B cell (primary cell): ENCODE data around the gene KRT82. TPM values are rescaled to one million over a fixed set of nuclear protein-coding genes. Genes with fewer than 3 reads are reported as not detected.

Experiments used
- ATAC-seq: fragments of 200-7000 bp; cut with Tn5 transposase; one replicate; pipeline ENCODE4 v1.10.0; 2021; ENCODE audit warnings: low read depth, mild to moderate bottlenecking, moderate number of reproducible peaks, moderate library complexity
- CTCF ChIA-PET: fragments of 350-600 bp; sonication (Branson Sonifier 250); formaldehyde crosslinking; loops from one replicate; lab custom pipeline; 2021; ENCODE audit warnings: antibody characterized with exemption, inconsistent platforms; lab: Charles Lee
- POLR2A ChIA-PET: fragments of 350-600 bp; sonication (Branson Sonifier 250); formaldehyde crosslinking; loops from one replicate; lab custom pipeline; 2021; ENCODE audit warnings: antibody characterized with exemption; lab: Charles Lee
- DNase-seq: peaks from one replicate; pipeline ENCODE4 v3.0.0; 2013
- H2AFZ ChIP-seq: 2 replicates; pipeline ENCODE4 v1.6.1; 2012; ENCODE audit warnings: mild to moderate bottlenecking, low read depth, low read length; ENCODE audit not compliant: insufficient read depth, poor library complexity, severe bottlenecking
- H3K27ac ChIP-seq, 2 donors: 1 replicate in 1 of 2; 2 replicates in 1 of 2; pipeline ENCODE4 v1.5.1; 2012 to 2013; ENCODE audit warnings: low read length in 2 of 2, mild to moderate bottlenecking in 2 of 2, moderate library complexity in 1 of 2
- H3K27me3 ChIP-seq, 4 experiments: fragments of 200-600 bp in 1 of 4; sonication (generic) in 1 of 4; replicated peaks in 1 of 4; 1 replicate in 2 of 4; 2 replicates in 2 of 4; pipeline versions ENCODE4 v1.6.1 to v1.7.0; 2013 to 2016; ENCODE audit warnings: low read length in 3 of 4, mild to moderate bottlenecking in 2 of 4, mixed read lengths in 1 of 4, moderate library complexity in 1 of 4; ENCODE audit not compliant: insufficient read depth in 4 of 4, control insufficient read depth in 3 of 4; ENCODE audit errors: control extremely low read depth in 1 of 4
- H3K36me3 ChIP-seq, 2 experiments: replicated peaks in 1 of 2; 1 replicate in 1 of 2; 2 replicates in 1 of 2; pipeline versions ENCODE4 v1.6.1 to v1.7.1; 2013; ENCODE audit warnings: low read length in 1 of 2; ENCODE audit not compliant: insufficient read depth in 2 of 2, control insufficient read depth in 1 of 2; ENCODE audit errors: control extremely low read depth in 1 of 2, extremely low read depth in 1 of 2
- H3K4me1 ChIP-seq, 2 donors: fragments of 200-600 bp in 1 of 2; sonication (generic) in 1 of 2; 1 replicate in 1 of 2; 2 replicates in 1 of 2; pipeline versions ENCODE4 v1.5.1 to v1.6.1; 2013 to 2017; ENCODE audit warnings: low read length in 2 of 2; ENCODE audit not compliant: control insufficient read depth in 2 of 2, insufficient read depth in 2 of 2
- H3K4me2 ChIP-seq: replicated peaks from 2 replicates; pipeline ENCODE3; 2012; ENCODE audit warnings: mild to moderate bottlenecking, low read depth, low read length; ENCODE audit not compliant: poor library complexity, severe bottlenecking
- H3K4me3 ChIP-seq, 5 experiments: fragments of 200-600 bp in 1 of 5; sonication (generic) in 1 of 5; 1 replicate in 3 of 5; 2 replicates in 2 of 5; pipeline versions ENCODE4 v1.5.1 to v1.7.0; 2011 to 2016; ENCODE audit warnings: low read length in 4 of 5, mild to moderate bottlenecking in 4 of 5, low read depth in 2 of 5, control low read depth in 1 of 5, moderate library complexity in 1 of 5; ENCODE audit not compliant: insufficient read depth in 1 of 5; ENCODE audit errors: control extremely low read depth in 1 of 5, extremely low read depth in 1 of 5
- H3K79me2 ChIP-seq: fragments of 200-600 bp; sonication (generic); one replicate; pipeline ENCODE4 v1.6.0; 2016; ENCODE audit warnings: low read length; ENCODE audit not compliant: control insufficient read depth, insufficient read depth
- H3K9ac ChIP-seq: fragments of 200-600 bp; sonication (generic); 2 replicates; pipeline ENCODE4 v1.6.1; 2017; ENCODE audit warnings: mild to moderate bottlenecking, low read length, moderate library complexity
- H3K9me3 ChIP-seq, 3 donors: one replicate each; pipeline versions ENCODE4 v1.6.1 to v1.7.1; 2013; ENCODE audit warnings: low read length in 2 of 3; ENCODE audit not compliant: control insufficient read depth in 2 of 3, insufficient read depth in 1 of 3; ENCODE audit errors: control extremely low read depth in 1 of 3
- H4K20me1 ChIP-seq: 2 replicates; pipeline ENCODE4 v1.6.0; 2012; ENCODE audit warnings: mild to moderate bottlenecking, low read length; ENCODE audit not compliant: insufficient read depth, control insufficient read depth, poor library complexity, severe bottlenecking
- H3K27ac Mint-ChIP-seq: one replicate; pipeline ENCODE4 v1.8.0; 2021; ENCODE audit warnings: mixed read lengths
- H3K27me3 Mint-ChIP-seq: one replicate; pipeline ENCODE4 v1.8.0; 2021; ENCODE audit warnings: mixed read lengths
- H3K4me1 Mint-ChIP-seq: one replicate; pipeline ENCODE4 v1.8.0; 2021; ENCODE audit warnings: mixed read lengths
- H3K4me3 Mint-ChIP-seq: one replicate; pipeline ENCODE4 v1.8.0; 2021; ENCODE audit warnings: mixed read lengths
- H3K9me3 Mint-ChIP-seq: one replicate; pipeline ENCODE4 v1.8.0; 2022; ENCODE audit warnings: mixed read lengths; ENCODE audit not compliant: insufficient read depth
- EZH2 ChIP-seq: IDR thresholded peaks from 2 replicates; pipeline ENCODE4 v1.6.1; 2012; ENCODE audit warnings: borderline replicate concordance, low read depth, mild to moderate bottlenecking, moderate library complexity, low read length; ENCODE audit not compliant: insufficient read depth, poor library complexity, severe bottlenecking
- WGBS: methylation state at CpG from one replicate; pipeline ENCODE4 v1.1.5; 2013; ENCODE audit warnings: missing lambda C conversion rate; ENCODE audit not compliant: insufficient coverage; 5-methylcytosine and 5-hydroxymethylcytosine counted together
- intact Hi-C: fragments of 100-400 bp; cut with micrococcal nuclease; formaldehyde crosslinking; loops from one replicate; pipeline ENCODE4 v1.10.0; 2022
- polyA plus RNA-seq: library from polyadenylated mRNA; depleted of rRNA; stranded (reverse); fragments of >200 nt; gene quantifications from 2 replicates; pipeline ENCODE4 v1.2.3, GENCODE V29; 2012
- total RNA-seq, 2 donors: library from RNA; stranded (reverse); fragments of 120-200 nt in 1 of 2; gene quantifications; 1 replicate in 1 of 2; 2 replicates in 1 of 2; pipeline versions ENCODE4 v1.2.3 to v1.2.4, GENCODE V29; 2013 to 2022
- TF ChIP-seq, protein P1 (sequence below): fragments of 200-600 bp; IDR thresholded peaks from one replicate; pipeline ENCODE4 v1.8.0; 2022; ENCODE audit warnings: antibody characterized with exemption, mild to moderate bottlenecking

KRT82 gene
- total and polyA plus RNA-seq, 2 donors (not counting 1 experiment from before 2014, with no cell fraction given): not detected

DNA sequence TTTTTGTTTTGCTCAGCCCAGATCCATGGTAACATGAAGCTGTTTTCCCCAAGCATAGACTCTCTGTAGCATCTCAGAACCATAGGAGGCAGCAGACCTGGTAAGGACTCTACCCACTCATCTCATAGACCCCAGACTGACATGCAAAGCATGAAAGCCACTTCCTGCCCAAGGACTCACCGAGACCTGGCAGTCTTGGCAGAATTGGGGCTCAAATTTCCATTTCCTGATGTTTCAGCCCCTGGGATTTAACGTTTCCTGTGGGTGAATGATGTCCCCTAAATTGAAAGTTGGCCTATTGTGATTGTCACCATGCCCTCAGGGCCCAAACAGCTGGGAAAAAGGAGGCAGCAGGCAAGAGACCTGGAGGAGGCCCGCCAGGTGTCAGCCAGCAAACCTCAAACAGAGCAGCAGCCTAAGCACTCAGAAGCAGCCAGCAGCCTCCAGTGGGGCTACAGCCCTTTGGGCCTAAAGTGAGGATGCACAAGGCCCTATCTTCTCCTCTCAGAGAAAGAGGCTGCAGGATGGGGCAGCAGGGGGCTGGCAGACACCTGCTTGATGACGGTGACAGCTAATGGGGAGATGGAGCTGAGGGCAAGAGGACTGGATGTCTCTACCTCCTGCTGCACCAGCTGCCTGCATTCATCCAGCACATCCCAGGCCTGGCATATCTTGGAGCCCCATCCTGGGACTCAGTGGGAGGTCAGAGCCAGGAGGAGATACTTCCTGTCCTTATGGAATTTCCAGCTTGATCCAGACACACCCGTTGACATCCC is 47.4 kb downstream of the KRT82 start:
- Histone ChIP-seq H3K36me3 (no peaks in the 10 kb centered on the region), H3K79me2 (no peaks in the 10 kb centered on the region), H2AFZ (peak overlapping the region; percentile 43), H4K20me1 (no peaks in the 10 kb centered on the region), H3K4me2 (peak overlapping the region; percentile 64), H3K27ac (no peak overlapping the region), H3K9ac (no peak overlapping the region), H3K9me3 (no peaks in the 10 kb centered on the region), H3K4me3 (no peak overlapping the region), H3K4me1 (peaks cover 20 to 21% of the 10 kb centered on the region in 2 donors), H3K27me3 (no peaks in the 10 kb centered on the region)
- no peaks in the 10 kb centered on the region for H3K9me3 Mint-ChIP-seq
- H3K4me1 Mint-ChIP-seq: peaks cover 27% of the 10 kb centered on the region
- ATAC-seq (peak; percentile 90), DNase-seq (peak; percentile 59)
- peak overlapping the region; percentile 57 for H3K4me3 Mint-ChIP-seq
- intact Hi-C loops: loop anchor here (1.0 kb wide), 1 partner anchor 31 kb away; no protein-coding TSS in a partner anchor
- TF ChIP-seq EZH2: no peak
- TF ChIP-seq, protein P1, sequence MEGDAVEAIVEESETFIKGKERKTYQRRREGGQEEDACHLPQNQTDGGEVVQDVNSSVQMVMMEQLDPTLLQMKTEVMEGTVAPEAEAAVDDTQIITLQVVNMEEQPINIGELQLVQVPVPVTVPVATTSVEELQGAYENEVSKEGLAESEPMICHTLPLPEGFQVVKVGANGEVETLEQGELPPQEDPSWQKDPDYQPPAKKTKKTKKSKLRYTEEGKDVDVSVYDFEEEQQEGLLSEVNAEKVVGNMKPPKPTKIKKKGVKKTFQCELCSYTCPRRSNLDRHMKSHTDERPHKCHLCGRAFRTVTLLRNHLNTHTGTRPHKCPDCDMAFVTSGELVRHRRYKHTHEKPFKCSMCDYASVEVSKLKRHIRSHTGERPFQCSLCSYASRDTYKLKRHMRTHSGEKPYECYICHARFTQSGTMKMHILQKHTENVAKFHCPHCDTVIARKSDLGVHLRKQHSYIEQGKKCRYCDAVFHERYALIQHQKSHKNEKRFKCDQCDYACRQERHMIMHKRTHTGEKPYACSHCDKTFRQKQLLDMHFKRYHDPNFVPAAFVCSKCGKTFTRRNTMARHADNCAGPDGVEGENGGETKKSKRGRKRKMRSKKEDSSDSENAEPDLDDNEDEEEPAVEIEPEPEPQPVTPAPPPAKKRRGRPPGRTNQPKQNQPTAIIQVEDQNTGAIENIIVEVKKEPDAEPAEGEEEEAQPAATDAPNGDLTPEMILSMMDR: no peak
- ChIA-PET CTCF (interaction anchor here (0.6 to 1.6 kb wide), 3 partner anchors 14 to 230 kb away, joined by 3 read pairs; no protein-coding TSS in a partner anchor), POLR2A (no interaction called here)
- WGBS: 33% methylated on average over 3 of the region's 5 CpGs
- H3K27me3 Mint-ChIP-seq: peaks cover 15% of the 10 kb centered on the region
- H3K27ac Mint-ChIP-seq: peak overlapping the region; percentile 32
